Measurements from ENCODE around the gene MRPL14.
A peak's percentile ranks its signal among the peaks of the same experiment; 100 is the strongest.

Gene MRPL14

DNA sequence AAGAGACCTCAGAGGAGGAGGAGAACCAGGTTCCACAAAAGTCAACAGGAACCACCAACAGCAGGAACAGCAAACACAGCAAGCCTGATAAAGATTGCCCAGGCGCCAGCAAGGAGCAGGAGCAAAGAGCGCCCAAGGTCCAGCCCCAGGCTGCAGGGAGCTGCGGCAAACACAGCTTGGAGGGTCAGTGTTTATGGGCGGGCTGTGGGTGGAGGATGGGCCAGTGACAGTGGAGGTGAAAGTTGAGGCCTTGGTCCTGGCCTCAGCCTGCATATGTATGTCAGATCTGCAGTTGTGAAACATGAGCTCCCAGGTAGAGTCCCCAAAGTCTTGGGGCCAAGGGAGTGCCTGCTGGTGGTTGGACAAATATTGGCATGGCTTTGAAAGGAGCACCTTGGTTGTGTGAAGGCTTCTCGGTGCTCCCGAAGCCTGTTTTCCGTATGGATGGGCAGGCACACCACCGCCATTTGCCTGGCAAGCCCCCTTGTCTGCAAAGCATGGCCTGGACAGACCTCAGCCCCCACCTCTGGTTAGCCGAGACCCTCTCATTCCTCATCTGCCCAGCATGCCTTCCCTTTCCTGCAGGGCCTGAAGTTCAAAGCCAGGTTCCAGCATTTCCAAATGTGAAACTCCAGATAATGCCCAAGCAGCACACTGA is 29.4 kb upstream of the MRPL14 start:
- TF ChIP-seq, protein P1, sequence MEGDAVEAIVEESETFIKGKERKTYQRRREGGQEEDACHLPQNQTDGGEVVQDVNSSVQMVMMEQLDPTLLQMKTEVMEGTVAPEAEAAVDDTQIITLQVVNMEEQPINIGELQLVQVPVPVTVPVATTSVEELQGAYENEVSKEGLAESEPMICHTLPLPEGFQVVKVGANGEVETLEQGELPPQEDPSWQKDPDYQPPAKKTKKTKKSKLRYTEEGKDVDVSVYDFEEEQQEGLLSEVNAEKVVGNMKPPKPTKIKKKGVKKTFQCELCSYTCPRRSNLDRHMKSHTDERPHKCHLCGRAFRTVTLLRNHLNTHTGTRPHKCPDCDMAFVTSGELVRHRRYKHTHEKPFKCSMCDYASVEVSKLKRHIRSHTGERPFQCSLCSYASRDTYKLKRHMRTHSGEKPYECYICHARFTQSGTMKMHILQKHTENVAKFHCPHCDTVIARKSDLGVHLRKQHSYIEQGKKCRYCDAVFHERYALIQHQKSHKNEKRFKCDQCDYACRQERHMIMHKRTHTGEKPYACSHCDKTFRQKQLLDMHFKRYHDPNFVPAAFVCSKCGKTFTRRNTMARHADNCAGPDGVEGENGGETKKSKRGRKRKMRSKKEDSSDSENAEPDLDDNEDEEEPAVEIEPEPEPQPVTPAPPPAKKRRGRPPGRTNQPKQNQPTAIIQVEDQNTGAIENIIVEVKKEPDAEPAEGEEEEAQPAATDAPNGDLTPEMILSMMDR (conservative IDR thresholded peaks at IDR 0.05; ENCODE audit: low read depth, low read length), result no peak
- no peak for DNase-seq (ENCODE audit: low read depth)
- no peak overlapping the region for H3K4me3 ChIP-seq (ENCODE audit: low read depth, low read length)

DNA sequence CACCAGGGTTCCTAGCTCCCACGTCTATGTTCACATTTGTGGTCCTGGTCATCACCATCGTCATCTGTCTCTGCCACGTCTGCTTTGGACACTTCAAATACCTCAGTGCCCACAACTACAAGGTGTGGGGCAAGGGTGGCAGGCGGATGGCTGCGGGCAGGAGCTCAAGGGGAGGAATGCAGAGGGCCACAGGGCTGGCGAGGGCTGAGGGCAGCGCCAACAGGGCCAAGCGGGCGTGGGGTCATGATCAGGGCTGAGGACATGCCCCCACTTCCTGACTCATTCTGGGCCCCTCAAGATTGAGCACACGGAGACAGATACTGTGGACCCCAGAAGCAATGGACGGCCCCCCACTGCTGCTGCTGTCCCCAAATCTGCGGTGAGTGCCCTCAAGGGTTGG is 26.8 kb upstream of the MRPL14 start:
- no peak for DNase-seq (ENCODE audit: low read depth)
- TF ChIP-seq, protein P1 (conservative IDR thresholded peaks at IDR 0.05; ENCODE audit: low read depth, low read length), result no peak
- no peak overlapping the region for H3K4me3 ChIP-seq (ENCODE audit: low read depth, low read length)

DNA sequence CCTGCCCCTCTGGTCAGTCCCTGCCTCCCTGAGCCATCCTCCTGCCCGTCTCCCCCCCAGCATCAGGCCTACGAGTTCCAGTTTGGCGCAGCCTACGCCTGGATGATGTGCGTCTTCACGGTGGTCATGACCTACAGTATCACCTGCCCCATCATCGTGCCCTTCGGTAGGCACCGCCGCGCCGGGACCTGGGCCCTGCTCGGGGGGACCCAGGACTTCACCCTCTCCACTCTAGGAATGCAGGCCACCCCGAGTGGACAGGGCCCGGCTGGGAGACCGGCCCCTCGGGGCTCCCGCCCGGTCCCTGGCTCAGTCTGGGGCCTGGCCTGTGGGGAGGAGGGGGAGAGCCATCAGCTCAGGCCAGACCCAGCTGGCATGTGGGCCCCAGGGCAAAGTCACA is 25.3 kb upstream of the MRPL14 start:
- DNase-seq (ENCODE audit: low read depth), result no peak
- TF ChIP-seq, protein P1 (conservative IDR thresholded peaks at IDR 0.05; ENCODE audit: low read depth, low read length), result no peak

DNA sequence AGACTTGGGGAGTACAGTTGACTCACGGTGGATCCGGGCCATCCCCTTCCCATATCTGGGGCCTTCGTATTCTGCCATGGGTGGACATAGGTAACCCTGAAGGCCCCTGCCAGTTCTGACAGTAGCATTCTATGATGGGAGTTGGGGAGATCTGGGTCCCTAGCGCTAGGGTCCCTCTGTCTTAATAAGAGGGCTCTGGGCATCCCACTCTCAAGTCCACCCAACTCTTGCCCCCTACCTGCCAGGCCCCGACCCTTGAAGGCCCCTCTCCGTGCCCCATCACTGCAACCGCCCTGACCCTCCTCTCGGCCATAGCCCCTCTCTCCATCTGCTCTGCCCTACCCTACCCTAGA is 24.8 kb upstream of the MRPL14 start:
- TF ChIP-seq, protein P1 (conservative IDR thresholded peaks at IDR 0.05; ENCODE audit: low read depth, low read length), result no peak
- DNase-seq (ENCODE audit: low read depth), result no peak
- H3K4me3 ChIP-seq (ENCODE audit: low read depth, low read length), result no peak overlapping the region

More for the DNA sequence above, 25.3 kb upstream of the MRPL14 start:
- no peak overlapping the region for H3K4me3 ChIP-seq (ENCODE audit: low read depth, low read length)

DNA sequence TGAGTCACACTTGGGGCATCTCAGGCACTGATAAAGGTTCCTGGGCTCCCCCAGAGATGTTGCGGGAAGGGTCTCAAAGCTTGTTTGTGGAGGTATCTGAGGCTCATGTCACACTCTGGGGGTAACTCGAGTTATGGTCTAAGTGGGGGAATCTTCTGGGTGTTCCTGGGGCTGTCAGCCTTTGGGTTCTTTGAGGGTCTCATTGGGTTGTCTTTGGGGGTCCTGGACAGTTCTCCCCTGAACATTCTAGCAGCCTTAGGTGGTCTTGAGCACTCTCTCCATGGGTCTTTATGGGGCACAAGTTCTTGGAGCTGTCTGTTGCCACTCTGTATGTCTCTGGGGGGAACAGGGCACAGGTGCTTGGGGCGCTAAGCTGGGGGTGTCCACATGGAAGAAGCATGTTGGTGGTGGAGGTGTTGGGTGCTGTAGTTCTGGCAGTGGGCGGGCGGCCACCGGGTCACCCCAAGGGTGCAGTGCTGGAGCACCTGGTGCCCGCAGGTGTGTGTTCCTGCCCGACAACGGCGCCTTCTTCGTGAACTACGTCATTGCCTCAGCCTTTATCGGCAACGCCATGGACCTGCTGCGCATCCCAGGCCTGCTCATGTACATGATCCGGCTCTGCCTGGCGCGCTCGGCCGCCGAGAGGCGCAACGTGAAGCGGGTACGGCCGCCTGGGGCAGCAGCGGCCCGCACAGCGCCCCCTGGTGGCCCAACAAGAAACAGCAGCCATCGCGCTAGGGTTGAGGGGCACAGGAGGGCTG is 24.3 kb upstream of the MRPL14 start:
- peak; percentile 74 for DNase-seq (ENCODE audit: low read depth)
- no peak overlapping the region for H3K4me3 ChIP-seq (ENCODE audit: low read depth, low read length)
- TF ChIP-seq, protein P1 (conservative IDR thresholded peaks at IDR 0.05; ENCODE audit: low read depth, low read length), result peak; percentile 80

DNA sequence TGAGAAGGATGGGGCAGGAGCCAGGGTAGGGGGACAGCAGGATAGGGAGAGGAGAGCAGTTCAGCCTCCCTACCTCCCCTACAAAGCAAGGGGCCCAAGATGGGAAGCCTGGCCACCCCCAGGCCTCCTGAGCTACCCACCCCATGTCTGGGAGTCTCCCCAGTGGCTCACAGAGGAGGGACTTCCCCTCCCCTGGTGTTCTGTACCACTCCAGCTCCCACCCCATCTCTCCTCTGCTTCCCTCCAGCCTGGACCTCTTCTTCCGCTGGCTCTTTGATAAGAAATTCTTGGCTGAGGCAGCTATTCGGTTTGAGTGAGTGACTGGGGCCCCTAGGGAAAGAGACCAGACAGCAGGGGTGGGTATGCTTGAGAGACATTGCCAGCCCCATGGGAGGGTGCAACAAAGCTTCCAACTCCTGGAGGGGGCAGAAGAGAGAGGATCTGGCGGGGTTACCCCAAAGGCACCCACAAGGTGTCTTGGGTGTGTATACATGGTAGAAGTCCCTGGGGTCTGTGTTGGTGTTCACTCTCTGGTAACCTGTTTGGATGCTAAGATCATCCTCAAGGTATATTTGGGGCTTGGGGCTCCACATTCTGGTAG is 23.2 kb upstream of the MRPL14 start:
- no peak for DNase-seq (ENCODE audit: low read depth)
- TF ChIP-seq, protein P1 (conservative IDR thresholded peaks at IDR 0.05; ENCODE audit: low read depth, low read length), result no peak

More for the DNA sequence above, 23.2 kb upstream of the MRPL14 start:
- H3K4me3 ChIP-seq (ENCODE audit: low read depth, low read length), result no peak overlapping the region

All from choroid plexus epithelial cell (primary cell).